Measurements from ENCODE around the gene DCTD. TPM values are rescaled to one million over a fixed set of nuclear protein-coding genes. Genes with fewer than 3 reads are reported as not detected.

Gene DCTD
- total and polyA plus RNA-seq, 7 donors, result 33.3 to 54.9 (median 38.2) TPM

GRCh38 chr4:182863501-182863900, 53.7 kb downstream of the DCTD start:
- WGBS, 2 donors, result 41 to 59% methylated on average over 6 of the region's 6 CpGs
- no peak for DNase-seq
- intact Hi-C loops (cut with DNase I), result no loop called here
- no peaks in the 10 kb centered on the region for H3K27me3 ChIP-seq
- no peak overlapping the region for H3K27ac ChIP-seq
- H3K4me3 ChIP-seq, result no peak overlapping the region
- H3K4me1 ChIP-seq, result no peaks in the 10 kb centered on the region
- no peaks in the 10 kb centered on the region for H3K9me3 ChIP-seq
- no peak for TF ChIP-seq CTCF (IDR thresholded peaks at IDR 0.05)
- TF ChIP-seq POLR2AphosphoS5 (IDR thresholded peaks at IDR 0.05), result no peak
- TF ChIP-seq EP300 (IDR thresholded peaks at IDR 0.05), result no peak
- no peak for TF ChIP-seq POLR2A (IDR thresholded peaks at IDR 0.05)
- H3K36me3 ChIP-seq, result no peaks in the 10 kb centered on the region

- no peak for DNase-seq
- Histone ChIP-seq H3K27me3 (no peaks in the 10 kb centered on the region), H3K9me3 (no peaks in the 10 kb centered on the region), H3K36me3 (no peaks in the 10 kb centered on the region), H3K4me3 (no peak overlapping the region), H3K4me1 (no peaks in the 10 kb centered on the region), H3K27ac (no peak overlapping the region)
- intact Hi-C loops (cut with DNase I), result no loop called here
- TF ChIP-seq POLR2AphosphoS5 (IDR thresholded peaks at IDR 0.05) (no peak), CTCF (IDR thresholded peaks at IDR 0.05) (no peak), EP300 (IDR thresholded peaks at IDR 0.05) (no peak), POLR2A (IDR thresholded peaks at IDR 0.05) (no peak)
- WGBS, 2 donors, result 22 to 75% methylated on average over 12 of the region's 12 CpGs
These were observed 54.3 kb downstream of the DCTD start for GRCh38 chr4:182862921-182863320.

GRCh38 chr4:182862141-182862875, 54.9 kb downstream of the DCTD start:
- DNase-seq, result no peak
- intact Hi-C loops (cut with DNase I), result no loop called here
- no peak overlapping the region for H3K4me3 ChIP-seq
- H3K27me3 ChIP-seq, result no peaks in the 10 kb centered on the region
- H3K9me3 ChIP-seq, result no peaks in the 10 kb centered on the region
- WGBS, 2 donors, result 70 to 88% methylated on average over 17 of the region's 17 CpGs
- H3K4me1 ChIP-seq, result no peaks in the 10 kb centered on the region
- no peak overlapping the region for H3K27ac ChIP-seq
- H3K36me3 ChIP-seq, result no peaks in the 10 kb centered on the region
- TF ChIP-seq POLR2AphosphoS5 (IDR thresholded peaks at IDR 0.05), result no peak
- no peak for TF ChIP-seq POLR2A (IDR thresholded peaks at IDR 0.05)
- no peak for TF ChIP-seq EP300 (IDR thresholded peaks at IDR 0.05)
- no peak for TF ChIP-seq CTCF (IDR thresholded peaks at IDR 0.05)

GRCh38 chr4:182861346-182861745, 55.8 kb downstream of the DCTD start:
- 85 to 86% methylated on average over 10 of the region's 10 CpGs for WGBS, 2 donors

More at GRCh38 chr4:182861346-182861745, 55.8 kb downstream of the DCTD start:
- TF ChIP-seq POLR2AphosphoS5 (IDR thresholded peaks at IDR 0.05) (no peak), CTCF (IDR thresholded peaks at IDR 0.05) (no peak), EP300 (IDR thresholded peaks at IDR 0.05) (no peak), POLR2A (IDR thresholded peaks at IDR 0.05) (no peak)
- H3K27me3 ChIP-seq, result no peaks in the 10 kb centered on the region
- H3K4me3 ChIP-seq, result no peak overlapping the region
- H3K4me1 ChIP-seq, result no peaks in the 10 kb centered on the region
- intact Hi-C loops (cut with DNase I), result no loop called here
- H3K36me3 ChIP-seq, result no peaks in the 10 kb centered on the region
- no peak overlapping the region for H3K27ac ChIP-seq
- no peaks in the 10 kb centered on the region for H3K9me3 ChIP-seq
- no peak for DNase-seq
